ENCODE measurements around the gene RNF145.
"Not testable (repeated sequence)": the region's sequence is repeated elsewhere in the genome, so short reads cannot be mapped to it uniquely, and the experiment has no call there.

The RNF145 gene

DNA sequence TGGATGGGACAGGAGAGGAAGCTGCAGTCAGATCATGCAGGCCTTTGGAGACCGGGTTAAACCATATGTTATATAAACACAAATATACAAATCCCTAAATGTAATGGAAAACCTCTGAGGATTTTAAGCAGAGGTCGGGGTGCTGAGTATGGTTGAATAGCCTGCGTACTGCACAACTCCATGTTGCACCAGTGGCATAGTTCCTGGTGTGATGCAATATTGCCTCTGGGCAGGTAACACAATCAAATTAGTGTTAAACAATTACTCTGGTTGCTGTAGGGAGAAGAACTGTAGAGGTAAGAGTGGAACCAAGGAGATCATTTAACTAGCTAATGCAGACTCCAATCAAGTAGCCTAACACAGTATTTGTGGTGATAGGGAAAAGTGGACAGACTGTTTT lies 21.3 kb upstream of the RNF145 start:
- Mint-ChIP-seq H3K4me1 (ENCODE audit: low read depth) (no peaks in the 10 kb centered on the region), H3K36me3 (no peaks in the 10 kb centered on the region), H3K27me3 (no peaks in the 10 kb centered on the region), H3K27ac (no peak overlapping the region), H3K9me3 (ENCODE audit: low read depth) (no peaks in the 10 kb centered on the region), H3K4me3 (no peak overlapping the region)

DNA sequence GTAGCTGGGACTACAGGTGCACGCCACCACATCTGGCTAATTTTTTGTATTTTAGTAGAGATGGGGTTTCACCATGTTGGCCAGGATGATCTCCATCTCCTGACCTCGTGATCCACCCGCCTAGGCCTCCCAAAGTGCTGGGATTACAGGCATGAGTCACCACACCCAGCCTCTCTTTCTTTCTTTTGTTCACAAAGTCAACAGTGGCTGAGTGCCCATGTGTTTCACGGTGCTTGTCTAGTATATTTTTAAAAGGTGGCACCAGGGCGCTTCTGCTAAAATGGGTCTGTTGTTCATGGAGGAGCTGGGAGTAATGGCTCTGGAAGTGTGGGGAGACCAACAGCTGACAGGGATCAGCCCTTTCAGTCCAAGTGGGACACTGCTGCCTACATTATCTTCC lies 18.7 kb upstream of the RNF145 start:
- not testable (repeated sequence) for H3K36me3 Mint-ChIP-seq; H3K9me3 Mint-ChIP-seq (ENCODE audit: low read depth); H3K4me1 Mint-ChIP-seq (ENCODE audit: low read depth); H3K27me3 Mint-ChIP-seq; H3K4me3 Mint-ChIP-seq; H3K27ac Mint-ChIP-seq

DNA sequence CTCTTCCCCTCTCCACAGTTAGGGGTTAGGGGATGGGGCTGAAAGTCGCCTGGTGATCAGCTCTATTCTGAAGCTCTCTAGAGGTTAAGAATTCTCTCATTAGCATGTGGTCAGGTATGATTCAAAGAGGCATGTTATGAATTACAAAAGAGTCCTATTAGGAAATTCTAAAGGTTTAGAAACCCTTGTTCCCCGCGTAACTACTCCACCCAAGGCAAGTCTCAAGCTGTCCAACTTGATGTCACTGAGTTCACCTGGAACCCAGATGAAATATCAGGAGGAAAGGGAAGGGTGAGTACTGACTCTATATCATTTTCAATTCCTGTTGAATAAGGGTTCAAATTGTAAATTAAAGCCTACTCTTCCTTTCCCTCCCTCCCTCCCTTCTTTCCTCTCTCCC lies 18.1 kb upstream of the RNF145 start:
- no peak overlapping the region for H3K4me3 Mint-ChIP-seq
- H3K4me1 Mint-ChIP-seq (ENCODE audit: low read depth) = no peaks in the 10 kb centered on the region
- H3K9me3 Mint-ChIP-seq (ENCODE audit: low read depth) = no peaks in the 10 kb centered on the region
- no peaks in the 10 kb centered on the region for H3K27me3 Mint-ChIP-seq
- no peak overlapping the region for H3K27ac Mint-ChIP-seq
- peaks cover 1% of the 10 kb centered on the region for H3K36me3 Mint-ChIP-seq

DNA sequence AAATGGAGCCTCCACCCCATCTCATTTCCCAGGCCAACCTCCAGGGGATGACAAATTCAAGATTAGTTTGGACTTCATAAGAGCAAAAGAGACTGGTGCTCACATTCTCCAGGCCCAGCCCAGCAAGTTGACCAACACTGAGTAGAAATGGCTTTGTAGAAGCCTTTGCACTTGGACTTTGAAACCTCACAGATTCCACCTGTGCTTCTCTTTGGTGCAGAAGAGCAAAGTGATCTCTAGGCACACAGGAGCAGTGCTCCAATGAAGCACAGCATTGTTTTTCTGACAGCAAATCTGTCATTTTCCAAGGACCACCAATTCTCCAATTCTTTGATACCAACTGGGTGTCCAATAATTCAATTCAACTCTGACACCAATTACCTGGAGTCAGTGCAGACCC lies 17.1 kb upstream of the RNF145 start:
- no peak overlapping the region for H3K4me3 Mint-ChIP-seq
- no peaks in the 10 kb centered on the region for H3K27me3 Mint-ChIP-seq
- no peaks in the 10 kb centered on the region for H3K4me1 Mint-ChIP-seq (ENCODE audit: low read depth)
- no peaks in the 10 kb centered on the region for H3K9me3 Mint-ChIP-seq (ENCODE audit: low read depth)
- peaks cover 3% of the 10 kb centered on the region for H3K36me3 Mint-ChIP-seq
- H3K27ac Mint-ChIP-seq = no peak overlapping the region

DNA sequence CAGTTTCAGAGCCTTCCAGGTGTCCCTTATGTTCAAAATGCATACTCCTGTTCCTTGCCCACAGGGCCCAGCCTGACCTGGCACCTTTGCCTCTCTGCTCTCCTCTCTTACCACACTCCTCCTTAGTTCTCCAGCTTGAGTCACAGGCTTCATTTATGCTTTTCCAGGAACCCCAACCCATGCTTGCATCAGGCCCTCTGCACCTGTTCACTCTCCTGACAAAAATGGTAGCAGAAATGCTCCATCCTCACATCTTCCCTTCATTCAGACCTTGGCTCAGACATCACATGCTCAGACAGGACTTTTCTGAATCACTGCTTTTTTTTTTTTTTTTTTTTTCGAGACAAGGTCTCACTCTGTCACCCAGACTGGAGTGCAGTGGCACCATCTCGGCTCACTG lies 15.1 kb upstream of the RNF145 start:
- H3K27ac Mint-ChIP-seq = no peak overlapping the region
- H3K27me3 Mint-ChIP-seq = no peaks in the 10 kb centered on the region
- H3K36me3 Mint-ChIP-seq = peaks cover 3% of the 10 kb centered on the region
- H3K4me1 Mint-ChIP-seq (ENCODE audit: low read depth) = no peaks in the 10 kb centered on the region
- no peak overlapping the region for H3K4me3 Mint-ChIP-seq
- H3K9me3 Mint-ChIP-seq (ENCODE audit: low read depth) = no peaks in the 10 kb centered on the region

DNA sequence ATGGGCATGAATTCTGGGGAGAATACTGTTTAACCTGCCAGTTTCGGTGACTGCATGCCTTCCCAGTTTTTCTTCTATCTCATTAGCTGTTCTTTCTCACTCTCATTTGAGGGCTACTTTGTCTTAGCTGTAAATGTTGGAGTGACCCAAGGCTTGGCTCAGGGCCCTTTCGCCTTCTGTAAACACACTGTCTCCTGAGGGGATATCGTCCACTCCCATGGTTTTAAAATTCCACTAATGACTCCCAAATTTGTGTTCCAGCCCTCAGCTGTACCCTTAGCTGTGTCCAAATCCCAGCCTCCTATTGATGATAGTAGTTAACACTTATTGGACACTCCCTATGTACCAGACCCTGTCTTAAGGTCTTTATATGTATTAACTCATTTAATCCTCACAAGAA lies 14.1 kb upstream of the RNF145 start:
- Mint-ChIP-seq H3K36me3 (peaks cover 3% of the 10 kb centered on the region), H3K27me3 (no peaks in the 10 kb centered on the region), H3K9me3 (ENCODE audit: low read depth) (no peaks in the 10 kb centered on the region), H3K4me1 (ENCODE audit: low read depth) (no peaks in the 10 kb centered on the region), H3K27ac (no peak overlapping the region), H3K4me3 (no peak overlapping the region)

DNA sequence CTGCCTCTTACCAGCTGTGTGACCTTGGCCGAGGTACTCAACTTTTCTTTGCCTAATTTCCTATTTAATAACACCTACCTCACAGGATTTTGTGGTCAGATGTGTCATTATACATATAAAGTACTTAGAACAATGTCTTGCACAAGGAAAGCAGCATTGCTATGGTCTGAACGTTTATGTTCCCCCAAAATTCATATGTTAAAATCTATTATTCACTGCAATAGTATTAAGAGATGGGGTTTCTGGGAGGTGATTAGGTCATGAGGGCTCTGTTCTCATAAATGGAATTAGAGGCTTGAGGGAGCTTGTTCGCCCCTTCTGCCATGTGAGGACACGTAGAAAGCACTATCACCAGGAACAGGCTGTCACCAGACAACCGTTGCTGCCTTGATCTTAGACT lies 10.9 kb upstream of the RNF145 start:
- Mint-ChIP-seq H3K4me3 (no peak overlapping the region), H3K27me3 (no peaks in the 10 kb centered on the region), H3K4me1 (ENCODE audit: low read depth) (peaks cover 6% of the 10 kb centered on the region), H3K36me3 (peaks cover 3% of the 10 kb centered on the region), H3K27ac (no peak overlapping the region), H3K9me3 (ENCODE audit: low read depth) (no peaks in the 10 kb centered on the region)

DNA sequence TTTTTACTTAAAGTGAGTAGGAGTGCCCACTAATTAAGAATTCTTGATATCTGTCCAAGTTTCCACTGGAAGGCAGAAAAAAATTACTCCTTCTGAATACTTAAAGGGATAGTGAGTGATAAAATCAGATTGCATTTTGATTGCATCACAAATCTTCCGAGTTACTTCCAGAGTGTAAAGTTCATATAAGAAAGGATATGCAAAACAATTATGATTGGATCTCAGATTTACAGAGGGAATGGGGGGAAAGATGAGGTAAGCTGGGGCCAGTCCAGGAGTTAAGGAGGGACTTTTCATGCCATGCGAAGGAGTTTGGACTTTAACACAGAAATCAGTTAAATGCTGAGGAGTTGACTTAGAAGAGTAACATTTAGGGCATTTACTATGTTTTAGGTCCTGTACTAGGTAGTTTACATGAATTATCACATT lies 9.3 kb upstream of the RNF145 start:
- Mint-ChIP-seq H3K4me3 (no peak overlapping the region), H3K36me3 (peaks cover 3% of the 10 kb centered on the region), H3K4me1 (ENCODE audit: low read depth) (peaks cover 6% of the 10 kb centered on the region), H3K27me3 (no peaks in the 10 kb centered on the region), H3K9me3 (ENCODE audit: low read depth) (no peaks in the 10 kb centered on the region), H3K27ac (no peak overlapping the region)

DNA sequence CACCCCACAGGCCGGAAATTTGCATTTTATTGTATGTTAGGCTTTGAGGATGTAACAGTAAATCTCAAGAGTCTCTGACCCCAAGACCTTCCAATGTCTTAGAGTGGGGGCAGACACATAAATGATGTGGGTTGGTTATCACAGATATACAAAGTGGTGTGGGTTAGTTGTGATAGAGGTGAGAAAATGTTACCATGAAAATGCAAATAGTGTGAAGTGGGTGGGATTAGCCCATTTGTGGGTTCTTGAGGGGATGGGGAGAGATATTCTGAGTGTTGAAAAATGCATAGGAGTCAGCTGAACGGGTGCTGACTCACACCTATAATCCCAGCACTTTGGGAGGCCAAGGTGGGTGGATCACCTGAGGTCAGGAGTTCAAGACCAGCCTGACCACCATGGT lies 7.9 kb upstream of the RNF145 start:
- no peaks in the 10 kb centered on the region for H3K36me3 Mint-ChIP-seq

DNA sequence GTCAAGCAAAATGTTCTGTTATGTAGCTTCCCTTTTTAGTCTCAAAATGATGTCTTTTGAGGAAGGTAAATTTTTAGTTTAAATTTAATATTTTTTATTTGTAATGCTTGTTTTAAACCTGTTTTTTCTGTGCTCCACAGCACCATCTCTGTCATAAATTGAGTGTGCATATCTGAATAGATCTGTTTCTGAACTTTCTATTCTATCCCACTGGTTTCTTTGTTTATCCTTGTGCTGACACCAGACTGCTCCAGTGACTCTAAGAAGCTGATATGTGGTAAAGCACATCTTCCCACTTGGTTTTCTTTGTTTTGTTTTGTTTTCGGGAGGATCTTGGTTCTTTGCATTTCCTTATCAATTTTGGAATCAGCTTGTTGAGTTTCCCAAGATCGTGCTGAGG lies 7.1 kb upstream of the RNF145 start:
- no peak overlapping the region for H3K4me3 Mint-ChIP-seq
- no peaks in the 10 kb centered on the region for H3K36me3 Mint-ChIP-seq
- H3K4me1 Mint-ChIP-seq (ENCODE audit: low read depth) = peaks cover 8% of the 10 kb centered on the region
- no peak overlapping the region for H3K27ac Mint-ChIP-seq
- no peaks in the 10 kb centered on the region for H3K27me3 Mint-ChIP-seq
- no peaks in the 10 kb centered on the region for H3K9me3 Mint-ChIP-seq (ENCODE audit: low read depth)

More for the DNA sequence above, 7.9 kb upstream of the RNF145 start:
- Mint-ChIP-seq H3K4me3 (no peak overlapping the region), H3K9me3 (ENCODE audit: low read depth) (no peaks in the 10 kb centered on the region), H3K27ac (no peak overlapping the region), H3K27me3 (no peaks in the 10 kb centered on the region), H3K4me1 (ENCODE audit: low read depth) (peaks cover 6% of the 10 kb centered on the region)

DNA sequence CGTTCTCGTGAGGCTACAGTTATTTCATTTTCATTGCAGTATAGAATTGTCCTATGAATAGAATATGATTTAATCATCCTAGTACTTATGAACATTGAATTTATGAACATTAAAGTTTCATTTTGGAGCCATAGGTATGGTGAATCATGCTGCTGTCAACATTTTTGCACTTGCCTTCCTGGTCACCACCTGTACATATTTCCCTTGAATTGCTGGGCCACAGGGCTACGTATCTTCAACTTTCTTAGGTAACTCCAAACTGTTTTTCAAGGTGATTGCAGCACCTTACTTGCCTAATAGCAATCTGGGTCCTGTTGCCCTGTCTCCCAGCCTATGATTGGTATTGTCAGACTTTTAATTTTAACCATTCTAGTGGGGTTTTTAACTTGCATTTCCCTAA lies 6.5 kb upstream of the RNF145 start:
- no peaks in the 10 kb centered on the region for H3K9me3 Mint-ChIP-seq (ENCODE audit: low read depth)

DNA sequence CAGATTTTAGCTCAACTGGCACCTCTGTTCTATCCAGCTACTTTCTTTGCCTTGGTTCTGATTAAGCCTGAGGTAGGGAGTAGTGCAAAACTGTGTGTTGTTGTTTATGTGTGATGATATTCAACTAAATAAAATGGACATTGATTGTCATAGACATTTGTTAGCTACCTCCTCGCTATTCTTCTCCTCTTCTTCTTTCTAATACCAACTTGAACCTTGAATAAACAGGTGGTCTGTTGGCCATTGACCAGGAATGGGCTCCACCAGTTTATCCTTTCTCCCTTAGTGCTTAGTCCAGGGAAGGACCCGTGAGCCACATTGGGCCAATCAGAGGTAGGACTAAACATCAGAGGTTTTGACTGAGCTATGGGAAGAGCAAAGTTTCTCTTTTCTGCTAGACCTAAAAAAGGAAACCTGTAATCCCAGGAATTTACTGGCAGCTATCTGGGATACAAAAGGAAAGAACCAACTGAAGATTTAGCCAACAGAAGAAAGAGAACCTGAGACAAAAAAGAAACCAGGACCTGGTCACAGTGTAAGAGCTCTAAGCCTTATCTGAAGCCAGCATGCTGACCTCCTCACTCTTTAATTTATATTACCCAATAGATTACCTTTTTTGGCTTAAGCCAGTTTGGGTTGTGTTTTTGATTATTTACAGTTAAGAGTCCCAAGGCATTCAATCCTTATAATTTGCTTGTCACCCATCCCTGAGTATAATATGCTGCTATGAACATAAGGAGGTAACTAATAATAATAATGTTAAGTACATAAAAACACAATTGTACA lies 5.3 kb upstream of the RNF145 start:
- H3K36me3 Mint-ChIP-seq = no peaks in the 10 kb centered on the region
- H3K27ac Mint-ChIP-seq = no peak overlapping the region
- no peaks in the 10 kb centered on the region for H3K27me3 Mint-ChIP-seq

More for the DNA sequence above, 6.5 kb upstream of the RNF145 start:
- H3K36me3 Mint-ChIP-seq = no peaks in the 10 kb centered on the region
- no peak overlapping the region for H3K4me3 Mint-ChIP-seq
- no peak overlapping the region for H3K27ac Mint-ChIP-seq
- peaks cover 9% of the 10 kb centered on the region for H3K4me1 Mint-ChIP-seq (ENCODE audit: low read depth)
- no peaks in the 10 kb centered on the region for H3K27me3 Mint-ChIP-seq

DNA sequence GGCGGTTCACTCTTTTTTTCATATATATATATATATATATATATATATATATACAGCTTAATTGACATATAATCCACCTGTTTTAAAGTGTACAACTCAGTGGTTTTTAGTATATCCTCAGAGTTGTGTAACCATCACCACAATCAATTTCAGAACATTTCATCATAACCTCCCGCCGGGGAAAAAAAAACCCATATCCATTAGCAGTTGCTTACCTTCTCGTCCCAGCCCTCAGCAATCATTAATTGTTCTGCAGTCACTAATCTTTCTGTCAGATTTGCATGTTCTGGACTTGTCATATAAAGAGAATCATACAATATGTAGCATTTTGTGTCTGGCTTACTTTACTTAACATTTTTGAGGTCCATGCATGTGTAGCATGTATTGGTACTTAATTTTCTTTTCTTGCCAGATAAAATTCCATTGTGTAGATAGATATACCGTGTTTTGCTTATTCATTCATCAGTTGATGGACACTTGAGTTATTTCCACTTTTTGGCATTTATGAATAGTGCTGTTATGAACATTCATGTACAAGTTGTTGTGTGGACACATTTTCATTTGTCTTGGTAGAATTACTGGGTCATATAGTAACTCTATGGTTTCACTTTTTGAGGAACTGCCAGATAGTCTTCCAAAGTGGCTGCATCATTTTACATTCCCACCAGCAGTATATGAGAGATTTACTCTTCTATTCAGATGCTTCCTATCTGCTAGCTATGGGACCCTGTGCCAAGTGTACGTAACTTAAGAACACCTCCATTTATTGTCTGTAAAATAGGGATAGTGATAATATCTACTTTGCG lies 3.5 kb upstream of the RNF145 start:
- H3K4me3 Mint-ChIP-seq = no peak overlapping the region
- peaks cover 23% of the 10 kb centered on the region for H3K4me1 Mint-ChIP-seq (ENCODE audit: low read depth)
- H3K27me3 Mint-ChIP-seq = no peaks in the 10 kb centered on the region
- H3K9me3 Mint-ChIP-seq (ENCODE audit: low read depth) = no peaks in the 10 kb centered on the region
- no peak overlapping the region for H3K27ac Mint-ChIP-seq
- peaks cover 1% of the 10 kb centered on the region for H3K36me3 Mint-ChIP-seq

More for the DNA sequence above, 5.3 kb upstream of the RNF145 start:
- H3K4me1 Mint-ChIP-seq (ENCODE audit: low read depth) = peaks cover 21% of the 10 kb centered on the region
- no peak overlapping the region for H3K4me3 Mint-ChIP-seq
- no peaks in the 10 kb centered on the region for H3K9me3 Mint-ChIP-seq (ENCODE audit: low read depth)

DNA sequence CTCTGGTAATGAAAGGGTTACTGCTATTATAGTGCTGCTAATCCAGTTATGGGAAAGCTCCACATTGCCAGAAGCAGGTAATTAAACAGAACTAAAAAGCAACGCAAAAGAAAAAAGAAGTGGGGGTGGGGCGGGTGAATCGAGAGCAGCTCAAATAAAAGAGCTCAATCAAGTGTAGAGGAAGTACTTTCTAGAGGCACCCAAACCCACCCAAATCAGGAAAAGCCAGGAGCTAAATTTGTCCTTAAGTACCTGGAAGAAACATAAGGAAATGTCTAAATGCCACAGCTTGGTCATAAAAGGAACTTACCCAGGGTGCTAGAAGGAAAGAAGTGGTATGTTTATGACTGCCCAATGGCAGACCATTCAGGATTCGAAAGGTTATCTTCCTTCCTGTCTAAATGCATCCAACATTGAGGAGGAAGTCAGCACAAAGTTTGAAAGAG lies 2.4 kb upstream of the RNF145 start:
- peaks cover 24% of the 10 kb centered on the region for H3K4me1 Mint-ChIP-seq (ENCODE audit: low read depth)
- H3K27me3 Mint-ChIP-seq = no peaks in the 10 kb centered on the region
- H3K4me3 Mint-ChIP-seq = no peak overlapping the region
- no peak overlapping the region for H3K27ac Mint-ChIP-seq
- peaks cover 4% of the 10 kb centered on the region for H3K36me3 Mint-ChIP-seq
- H3K9me3 Mint-ChIP-seq (ENCODE audit: low read depth) = no peaks in the 10 kb centered on the region

DNA sequence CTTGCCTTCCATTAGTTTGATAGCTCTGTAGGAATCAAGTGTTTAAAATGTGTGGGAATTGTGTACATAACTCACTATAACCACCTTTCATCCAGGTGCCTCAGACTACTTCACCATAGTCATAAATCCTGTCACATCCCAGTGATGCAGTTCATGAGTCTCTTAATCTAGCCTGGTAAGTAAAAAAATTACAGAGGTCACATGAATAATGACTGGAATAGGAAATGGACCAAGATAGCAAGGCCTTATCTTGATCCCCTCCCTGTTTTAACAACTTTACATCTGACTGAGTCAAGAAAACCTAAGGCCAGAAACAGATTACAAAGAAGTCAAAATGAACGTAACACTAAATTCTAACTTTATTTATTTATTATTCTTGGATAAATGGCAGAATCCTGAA lies 1.5 kb upstream of the RNF145 start:
- Mint-ChIP-seq H3K36me3 (peaks cover 6% of the 10 kb centered on the region), H3K4me1 (ENCODE audit: low read depth) (peaks cover 30% of the 10 kb centered on the region), H3K27ac (peak overlapping the region; percentile 98), H3K4me3 (peak overlapping the region; percentile 91), H3K27me3 (no peaks in the 10 kb centered on the region), H3K9me3 (ENCODE audit: low read depth) (no peaks in the 10 kb centered on the region)

Measured in activated naive CD8-positive, alpha-beta T cell (primary cell).